ENCODE data around the gene ILDR1.

ILDR1 gene

GRCh38 chr3:121992601-121993560 is 29.2 kb downstream of the ILDR1 start:
- no peak for DNase-seq (ENCODE audit: low spot score)

- DNase-seq (ENCODE audit: low spot score), result no peak
Observed at GRCh38 chr3:121989943-121990342, 32.1 kb downstream of the ILDR1 start.

GRCh38 chr3:121988146-121988545 is 33.9 kb downstream of the ILDR1 start:
- DNase-seq (ENCODE audit: low spot score), result peak; percentile 68

GRCh38 chr3:121985846-121986245 is 36.2 kb downstream of the ILDR1 start:
- DNase-seq (ENCODE audit: low spot score), result no peak

- DNase-seq (ENCODE audit: low spot score), result no peak
Observed at GRCh38 chr3:121981473-121981872, 40.6 kb downstream of the ILDR1 start.

- no peak for DNase-seq (ENCODE audit: low spot score)
Observed at GRCh38 chr3:121980450-121980796, 41.6 kb downstream of the ILDR1 start.

GRCh38 chr3:121979734-121980449 is 42.2 kb downstream of the ILDR1 start:
- no peak for DNase-seq (ENCODE audit: low spot score)

- DNase-seq (ENCODE audit: low spot score), result no peak
Observed at GRCh38 chr3:121979246-121979645, 42.8 kb downstream of the ILDR1 start.

- no peak for DNase-seq (ENCODE audit: low spot score)
Observed at GRCh38 chr3:121976727-121977126, 45.3 kb downstream of the ILDR1 start.

- DNase-seq (ENCODE audit: low spot score), result no peak
Observed at GRCh38 chr3:121975702-121976302, 46.2 kb downstream of the ILDR1 start.

GRCh38 chr3:121974601-121975111 is 47.4 kb downstream of the ILDR1 start:
- DNase-seq (ENCODE audit: low spot score), result no peak

GRCh38 chr3:121970047-121970446 is 52.0 kb downstream of the ILDR1 start:
- DNase-seq (ENCODE audit: low spot score), result no peak

- DNase-seq (ENCODE audit: low spot score), result no peak
Observed at GRCh38 chr3:121969631-121970030, 52.4 kb downstream of the ILDR1 start.

GRCh38 chr3:121963608-121964007 is 58.4 kb downstream of the ILDR1 start:
- no peak for DNase-seq (ENCODE audit: low spot score)

GRCh38 chr3:121962443-121962842 is 59.6 kb downstream of the ILDR1 start:
- DNase-seq (ENCODE audit: low spot score), result no peak

GRCh38 chr3:121961283-121961682 is 60.8 kb downstream of the ILDR1 start:
- no peak for DNase-seq (ENCODE audit: low spot score)

- no peak for DNase-seq (ENCODE audit: low spot score)
Observed at GRCh38 chr3:121958801-121959200, 63.2 kb downstream of the ILDR1 start.

GRCh38 chr3:121957674-121958415 is 64.2 kb downstream of the ILDR1 start:
- no peak for DNase-seq (ENCODE audit: low spot score)

GRCh38 chr3:121956363-121956762 is 65.7 kb downstream of the ILDR1 start:
- DNase-seq (ENCODE audit: low spot score), result no peak

- no peak for DNase-seq (ENCODE audit: low spot score)
Observed at GRCh38 chr3:121951291-121951919, 70.6 kb downstream of the ILDR1 start.

- no peak for DNase-seq (ENCODE audit: low spot score)
Observed at GRCh38 chr3:121948641-121949040, 73.4 kb downstream of the ILDR1 start.

All from activated CD4-positive, alpha-beta T cell treated with anti-CD3 and anti-CD28 coated beads, Interleukin-2, Interleukin-4, amounts not matched to agents 100 ng/mL and 50 ng/mL, durations not matched to agents 16 hours and 8 hours (primary cell).